Type B pancreatic cell (in vitro differentiated cells): ENCODE measurements around the gene APBB2. TPM values are rescaled to one million over a fixed set of nuclear protein-coding genes. Genes with fewer than 3 reads are reported as not detected.

ENCODE experiments used
- DNase-seq: peaks from one replicate; pipeline ENCODE4 v3.0.0; 2021; ENCODE audit warnings: mixed read lengths; ENCODE audit not compliant: unreplicated experiment; ENCODE audit errors: extremely low spot score
- H3K27ac Mint-ChIP-seq: 2 replicates; pipeline ENCODE4 v1.8.0; 2021; ENCODE audit warnings: mild to moderate bottlenecking, mixed read lengths
- H3K27me3 Mint-ChIP-seq: 2 replicates; pipeline ENCODE4 v1.8.0; 2021; ENCODE audit warnings: mixed read lengths
- H3K36me3 Mint-ChIP-seq: 2 replicates; pipeline ENCODE4 v1.8.0; 2021; ENCODE audit warnings: mixed read lengths
- H3K4me1 Mint-ChIP-seq: one replicate; pipeline ENCODE4 v1.8.0; 2021; ENCODE audit warnings: mixed read lengths; ENCODE audit not compliant: unreplicated experiment
- H3K4me3 Mint-ChIP-seq: 2 replicates; pipeline ENCODE4 v1.8.0; 2021; ENCODE audit warnings: mild to moderate bottlenecking, mixed read lengths
- H3K9me3 Mint-ChIP-seq: 2 replicates; pipeline ENCODE4 v1.8.0; 2021; ENCODE audit warnings: mixed read lengths
- CTCF ChIP-seq: fragments of 200-600 bp; sonication (generic); conservative IDR thresholded peaks from 2 replicates; pipeline ENCODE4 v1.5.0; 2021; ENCODE audit warnings: antibody characterized with exemption, mild to moderate bottlenecking
- total RNA-seq: library from RNA; stranded (reverse); gene quantifications from 2 replicates; pipeline ENCODE4 v1.2.1, GENCODE V29; 2021; ENCODE audit warnings: low replicate concordance

Gene APBB2
- total RNA-seq, 1 donor from 2014 or later: 33.3 TPM

- Mint-ChIP-seq H3K27ac (peak overlapping the region; percentile 3), H3K36me3 (no peaks in the 10 kb centered on the region), H3K9me3 (peaks cover 4% of the 10 kb centered on the region), H3K4me3 (no peak overlapping the region), H3K27me3 (peaks cover 11% of the 10 kb centered on the region), H3K4me1 (peaks cover 29% of the 10 kb centered on the region)
- DNase-seq: no peak
- no peak for TF ChIP-seq CTCF
Measured at GRCh38 chr4:41129936-41130440, 84.4 kb downstream of the APBB2 start.

- H3K4me3 Mint-ChIP-seq: peak overlapping the region; percentile 36
- peaks cover 4% of the 10 kb centered on the region for H3K36me3 Mint-ChIP-seq
- H3K4me1 Mint-ChIP-seq: peaks cover 29% of the 10 kb centered on the region
- H3K27me3 Mint-ChIP-seq: peaks cover 11% of the 10 kb centered on the region
- TF ChIP-seq CTCF: no peak
- H3K27ac Mint-ChIP-seq: peak overlapping the region; percentile 15
- peaks cover 9% of the 10 kb centered on the region for H3K9me3 Mint-ChIP-seq
- DNase-seq: no peak
Measured at GRCh38 chr4:41129128-41129754, 85.1 kb downstream of the APBB2 start.

- no peak for DNase-seq
- H3K4me1 Mint-ChIP-seq: peaks cover 20% of the 10 kb centered on the region
Measured at GRCh38 chr4:41125558-41126311, 88.6 kb downstream of the APBB2 start.

GRCh38 chr4:41124916-41125548 is 89.3 kb downstream of the APBB2 start:
- peak overlapping the region; percentile 47 for H3K4me3 Mint-ChIP-seq
- H3K4me1 Mint-ChIP-seq: peaks cover 27% of the 10 kb centered on the region
- peaks cover 6% of the 10 kb centered on the region for H3K9me3 Mint-ChIP-seq
- H3K27ac Mint-ChIP-seq: peak overlapping the region; percentile 72
- no peak for TF ChIP-seq CTCF
- H3K36me3 Mint-ChIP-seq: peaks cover 4% of the 10 kb centered on the region
- H3K27me3 Mint-ChIP-seq: peaks cover 8% of the 10 kb centered on the region
- no peak for DNase-seq

More at GRCh38 chr4:41125558-41126311, 88.6 kb downstream of the APBB2 start:
- H3K27me3 Mint-ChIP-seq: peaks cover 10% of the 10 kb centered on the region
- H3K4me3 Mint-ChIP-seq: no peak overlapping the region
- peaks cover 6% of the 10 kb centered on the region for H3K9me3 Mint-ChIP-seq
- peaks cover 4% of the 10 kb centered on the region for H3K36me3 Mint-ChIP-seq
- TF ChIP-seq CTCF: no peak
- H3K27ac Mint-ChIP-seq: peak overlapping the region; percentile 72

- Mint-ChIP-seq H3K27ac (peak overlapping the region; percentile 5), H3K36me3 (peaks cover 4% of the 10 kb centered on the region), H3K4me1 (peaks cover 28% of the 10 kb centered on the region), H3K27me3 (no peaks in the 10 kb centered on the region), H3K4me3 (no peak overlapping the region), H3K9me3 (peaks cover 6% of the 10 kb centered on the region)
- no peak for DNase-seq
- no peak for TF ChIP-seq CTCF
Measured at GRCh38 chr4:41122775-41123174, 91.6 kb downstream of the APBB2 start.
